A549 (cell line): ENCODE data around the gene COA7.

ENCODE experiments used
- CTCF ChIP-seq: fragments of >200 bp; sonication (Bioruptor Twin); formaldehyde crosslinking; IDR thresholded peaks from 3 replicates; pipeline ENCODE4 v1.5.1; 2016
- REST ChIP-seq: fragments of 200-600 bp; sonication (generic); IDR thresholded peaks from 2 replicates; pipeline ENCODE4 v1.6.1; 2016; ENCODE audit warnings: antibody characterized with exemption, mild to moderate bottlenecking, moderate library complexity
- SREBF2 ChIP-seq: fragments of 450-650 bp; IDR thresholded peaks from 2 replicates; pipeline ENCODE4 v1.6.1; 2014; ENCODE audit warnings: mild to moderate bottlenecking, moderate library complexity
- USF2 ChIP-seq: fragments of 450-650 bp; IDR thresholded peaks from 2 replicates; pipeline ENCODE4 v1.6.1; 2014; ENCODE audit warnings: antibody characterized with exemption

- TF ChIP-seq REST, result no peak
- no peak for TF ChIP-seq CTCF
- no peak for TF ChIP-seq SREBF2
- no peak for TF ChIP-seq USF2
Observed at GRCh38 chr1:52692697-52693096, 5.5 kb downstream of the COA7 start.
